ENCODE results near the gene C1orf210. TPM values are rescaled to one million over a fixed set of nuclear protein-coding genes. Genes with fewer than 3 reads are reported as not detected.
A peak's percentile ranks its signal among the peaks of the same experiment; 100 is the strongest.

Gene C1orf210
- total RNA-seq, 1 experiment from 2014 or later: 29.3 TPM

GRCh38 chr1:43274804-43275180 lies 10.6 kb downstream of the C1orf210 start:
- Histone ChIP-seq H3K79me2 (ENCODE audit: low read depth) (no peaks in the 10 kb centered on the region; the same call in 1 of the 2 replicates), H3K4me1 (replicated peaks; ENCODE audit: insufficient read depth) (peaks cover 16% of the 10 kb centered on the region), H2AFZ (no peak overlapping the region), H3F3A (ENCODE audit: insufficient read depth, low read depth) (peaks cover 26% of the 10 kb centered on the region; the same call in 1 of the 2 replicates), H3K36me3 (ENCODE audit: low read depth) (no peaks in the 10 kb centered on the region), H3K9me3 (ENCODE audit: insufficient read depth, low read depth) (no peaks in the 10 kb centered on the region), H3K4me2 (no peak overlapping the region), H4K20me1 (ENCODE audit: insufficient read depth) (no peaks in the 10 kb centered on the region), H3K9me2 (ENCODE audit: insufficient read depth) (no peaks in the 10 kb centered on the region), H3K27ac (no peak overlapping the region; the same call in 1 of the 2 replicates), H3K27me3 (ENCODE audit: insufficient read depth, low read depth) (no peaks in the 10 kb centered on the region), H3K4me3 (no peak overlapping the region)
- TF ChIP-seq EZH2 (IDR thresholded peaks at IDR 0.05; ENCODE audit: low read depth) (no peak), CTCF (conservative IDR thresholded peaks at IDR 0.05) (no peak)
- no TSS peak for BruUV-seq (replicated peaks)
- POLR2A ChIA-PET (ENCODE audit: unreplicated experiment): interaction anchor here (0.9 kb wide), 1 partner anchor 11 kb away, joined by 4 read pairs; the partner anchor contains the start of gene C1orf210
- DNase-seq: no peak
- intact Hi-C loops (cut with micrococcal nuclease; ENCODE audit: unreplicated experiment): no loop called here
- CTCF ChIA-PET: interaction anchor here (0.5 kb wide), 1 partner anchor 281 kb away, joined by 4 read pairs; no protein-coding TSS in a partner anchor

GRCh38 chr1:43274125-43274803 lies 11.1 kb downstream of the C1orf210 start:
- no peaks in the 10 kb centered on the region for H3K9me2 ChIP-seq (ENCODE audit: insufficient read depth)
- peak; percentile 31 to 52 for DNase-seq
- TF ChIP-seq CTCF (conservative IDR thresholded peaks at IDR 0.05) (no peak), EZH2 (IDR thresholded peaks at IDR 0.05; ENCODE audit: low read depth) (no peak)
- H3K4me3 ChIP-seq: no peak overlapping the region
- H4K20me1 ChIP-seq (ENCODE audit: insufficient read depth): no peaks in the 10 kb centered on the region
- CTCF ChIA-PET: interaction anchor here (0.7 kb wide), 1 partner anchor 67 kb away, joined by 6 read pairs; no protein-coding TSS in a partner anchor
- POLR2A ChIA-PET (ENCODE audit: unreplicated experiment): interaction anchor here (0.9 kb wide), 1 partner anchor 11 kb away, joined by 4 read pairs; the partner anchor contains the start of gene C1orf210
- no peaks in the 10 kb centered on the region for H3K36me3 ChIP-seq (ENCODE audit: low read depth)
- H2AFZ ChIP-seq: no peak overlapping the region
- no TSS peak for BruUV-seq (replicated peaks)
- H3K4me1 ChIP-seq (replicated peaks; ENCODE audit: insufficient read depth): peaks cover 22% of the 10 kb centered on the region
- no peaks in the 10 kb centered on the region for H3K27me3 ChIP-seq (ENCODE audit: insufficient read depth, low read depth)
- no peaks in the 10 kb centered on the region; the same call in 1 of the 2 replicates for H3K79me2 ChIP-seq (ENCODE audit: low read depth)
- no peaks in the 10 kb centered on the region for H3K9me3 ChIP-seq (ENCODE audit: insufficient read depth, low read depth)
- no peak overlapping the region; the same call in 1 of the 2 replicates for H3K4me2 ChIP-seq
- peaks cover 27% of the 10 kb centered on the region; the same call in 1 of the 2 replicates for H3F3A ChIP-seq (ENCODE audit: insufficient read depth, low read depth)
- H3K27ac ChIP-seq: no peak overlapping the region; the same call in 1 of the 2 replicates
- intact Hi-C loops (cut with micrococcal nuclease; ENCODE audit: unreplicated experiment): no loop called here

GRCh38 chr1:43273708-43274107 lies 11.7 kb downstream of the C1orf210 start:
- H3K27me3 ChIP-seq (ENCODE audit: insufficient read depth, low read depth): no peaks in the 10 kb centered on the region
- H4K20me1 ChIP-seq (ENCODE audit: insufficient read depth): no peaks in the 10 kb centered on the region
- H3K9me3 ChIP-seq (ENCODE audit: insufficient read depth, low read depth): no peaks in the 10 kb centered on the region
- no peaks in the 10 kb centered on the region for H3K36me3 ChIP-seq (ENCODE audit: low read depth)
- H3F3A ChIP-seq (ENCODE audit: insufficient read depth, low read depth): peaks cover 27% of the 10 kb centered on the region; the same call in 1 of the 2 replicates
- CTCF ChIA-PET: interaction anchor here (0.7 kb wide), 1 partner anchor 67 kb away, joined by 6 read pairs; no protein-coding TSS in a partner anchor
- no peaks in the 10 kb centered on the region; the same call in 1 of the 2 replicates for H3K79me2 ChIP-seq (ENCODE audit: low read depth)
- H3K9me2 ChIP-seq (ENCODE audit: insufficient read depth): no peaks in the 10 kb centered on the region
- no TSS peak for BruUV-seq (replicated peaks)
- intact Hi-C loops (cut with micrococcal nuclease; ENCODE audit: unreplicated experiment): no loop called here
- H3K4me3 ChIP-seq: no peak overlapping the region
- no peak for DNase-seq
- POLR2A ChIA-PET (ENCODE audit: unreplicated experiment): no interaction called here
- H2AFZ ChIP-seq: no peak overlapping the region
- H3K4me1 ChIP-seq (replicated peaks; ENCODE audit: insufficient read depth): peaks cover 25% of the 10 kb centered on the region
- H3K4me2 ChIP-seq: no peak overlapping the region
- TF ChIP-seq EZH2 (IDR thresholded peaks at IDR 0.05; ENCODE audit: low read depth): no peak
- TF ChIP-seq CTCF (conservative IDR thresholded peaks at IDR 0.05): no peak
- no peak overlapping the region for H3K27ac ChIP-seq
